HCT116 (cell line): Measurements from ENCODE around the gene CPEB1.

Experiments used
- EGR1 ChIP-seq: IDR thresholded peaks from 2 replicates; pipeline ENCODE4 v1.6.1; 2012; ENCODE audit warnings: low read depth
- ZNF274 ChIP-seq: fragments of 200-500 bp; sonication (Bioruptor generic); IDR thresholded peaks from 2 replicates; pipeline ENCODE4 v1.6.1; 2014; ENCODE audit warnings: mild to moderate bottlenecking, low read depth, low read length, inconsistent platforms
- TF ChIP-seq, protein P1 (sequence below), 3 experiments: fragments of 200-600 bp in 1 of 3; sonication (generic) in 1 of 3; IDR thresholded peaks in 2 of 3; conservative IDR thresholded peaks in 1 of 3; 2 replicates each; pipeline ENCODE4 v1.5.1; 2012 to 2017; ENCODE audit warnings: low read depth in 2 of 3, low read length in 2 of 3, antibody characterized with exemption in 1 of 3, borderline replicate concordance in 1 of 3, control low read depth in 1 of 3, mild to moderate bottlenecking in 1 of 3, mixed read lengths in 1 of 3, mixed run types in 1 of 3, moderate library complexity in 1 of 3; ENCODE audit not compliant: insufficient read depth in 1 of 3

GRCh38 chr15:82595766-82596165, 51.4 kb downstream of the CPEB1 start:
- TF ChIP-seq, protein P1, sequence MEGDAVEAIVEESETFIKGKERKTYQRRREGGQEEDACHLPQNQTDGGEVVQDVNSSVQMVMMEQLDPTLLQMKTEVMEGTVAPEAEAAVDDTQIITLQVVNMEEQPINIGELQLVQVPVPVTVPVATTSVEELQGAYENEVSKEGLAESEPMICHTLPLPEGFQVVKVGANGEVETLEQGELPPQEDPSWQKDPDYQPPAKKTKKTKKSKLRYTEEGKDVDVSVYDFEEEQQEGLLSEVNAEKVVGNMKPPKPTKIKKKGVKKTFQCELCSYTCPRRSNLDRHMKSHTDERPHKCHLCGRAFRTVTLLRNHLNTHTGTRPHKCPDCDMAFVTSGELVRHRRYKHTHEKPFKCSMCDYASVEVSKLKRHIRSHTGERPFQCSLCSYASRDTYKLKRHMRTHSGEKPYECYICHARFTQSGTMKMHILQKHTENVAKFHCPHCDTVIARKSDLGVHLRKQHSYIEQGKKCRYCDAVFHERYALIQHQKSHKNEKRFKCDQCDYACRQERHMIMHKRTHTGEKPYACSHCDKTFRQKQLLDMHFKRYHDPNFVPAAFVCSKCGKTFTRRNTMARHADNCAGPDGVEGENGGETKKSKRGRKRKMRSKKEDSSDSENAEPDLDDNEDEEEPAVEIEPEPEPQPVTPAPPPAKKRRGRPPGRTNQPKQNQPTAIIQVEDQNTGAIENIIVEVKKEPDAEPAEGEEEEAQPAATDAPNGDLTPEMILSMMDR (IDR thresholded peaks at IDR 0.05 in 2 of 3, conservative IDR thresholded peaks at IDR 0.05 in 1 of 3; ENCODE audit: borderline replicate concordance in 1 of 3, insufficient read depth in 1 of 3, low read depth in 2 of 3, low read length in 2 of 3): no peak
- no peak for TF ChIP-seq ZNF274
- no peak for TF ChIP-seq EGR1
